ENCODE measurements around the gene GLRB.

GRCh38 chr4:157141976-157142375 is 66.0 kb downstream of the GLRB start:
- TF ChIP-seq CTCF (conservative IDR thresholded peaks at IDR 0.05; ENCODE audit: low read depth, low read length) (no peak), EZH2 (IDR thresholded peaks at IDR 0.05; ENCODE audit: borderline replicate concordance, low read depth, low read length, poor library complexity, severe bottlenecking) (no peak)

All from A673 (cell line).